CD4-positive, alpha-beta memory T cell (primary cell): Measurements from ENCODE around the gene ARID3B. TPM values are rescaled to one million over a fixed set of nuclear protein-coding genes. Genes with fewer than 3 reads are reported as not detected.

Experiments used
- CTCF ChIA-PET: fragments of 350-600 bp; sonication (Branson Sonifier 250); formaldehyde crosslinking; loops from one replicate; lab custom pipeline; 2021; ENCODE audit warnings: inconsistent platforms; ENCODE audit not compliant: partially characterized antibody; lab: Charles Lee
- POLR2A ChIA-PET: fragments of 350-600 bp; sonication (Branson Sonifier 250); formaldehyde crosslinking; loops from one replicate; lab custom pipeline; 2021; ENCODE audit not compliant: partially characterized antibody; lab: Charles Lee
- DNase-seq, 5 donors: peaks; one replicate each; pipeline versions ENCODE4 v3.0.0 to v3.0.0-alpha.2; 2020 to 2022; ENCODE audit warnings: mixed read lengths in 1 of 5
- H3K27ac ChIP-seq: one replicate; pipeline ENCODE4 v1.7.0; 2013; ENCODE audit warnings: low read depth, low read length
- H3K27me3 ChIP-seq: 2 replicates; pipeline ENCODE4 v1.7.0; 2013; ENCODE audit warnings: mild to moderate bottlenecking, low read length, moderate library complexity; ENCODE audit not compliant: insufficient read depth
- H3K36me3 ChIP-seq: 2 replicates; pipeline ENCODE4 v1.7.0; 2013; ENCODE audit warnings: mild to moderate bottlenecking, low read length, moderate library complexity; ENCODE audit not compliant: insufficient read depth
- H3K4me1 ChIP-seq: 2 replicates; pipeline ENCODE4 v1.7.0; 2013; ENCODE audit warnings: mild to moderate bottlenecking, low read length, moderate library complexity; ENCODE audit not compliant: insufficient read depth
- H3K4me3 ChIP-seq, 2 donors: one replicate each; pipeline ENCODE4 v1.7.0; 2013; ENCODE audit warnings: low read length in 2 of 2, mild to moderate bottlenecking in 1 of 2
- H3K9me3 ChIP-seq, 2 donors: one replicate each; pipeline ENCODE4 v1.7.0; 2013; ENCODE audit warnings: low read length in 2 of 2, control low read depth in 1 of 2; ENCODE audit not compliant: control insufficient read depth in 1 of 2
- H3K27ac Mint-ChIP-seq, 7 donors: one replicate each; pipeline ENCODE4 v1.8.0; 2020 to 2021; ENCODE audit warnings: mixed read lengths in 7 of 7, mild to moderate bottlenecking in 6 of 7, inconsistent platforms in 3 of 7, moderate library complexity in 3 of 7
- H3K27me3 Mint-ChIP-seq, 2 donors: one replicate each; pipeline ENCODE4 v1.8.0; 2020 to 2021; ENCODE audit warnings: mixed read lengths in 2 of 2
- H3K36me3 Mint-ChIP-seq, 2 donors: one replicate each; pipeline ENCODE4 v1.8.0; 2020 to 2021; ENCODE audit warnings: mixed read lengths in 2 of 2, inconsistent platforms in 1 of 2, mild to moderate bottlenecking in 1 of 2
- H3K4me1 Mint-ChIP-seq, 4 donors: one replicate each; pipeline ENCODE4 v1.8.0; 2020 to 2021; ENCODE audit warnings: mixed read lengths in 4 of 4, mild to moderate bottlenecking in 1 of 4
- H3K4me3 Mint-ChIP-seq, 8 donors: one replicate each; pipeline ENCODE4 v1.8.0; 2020 to 2021; ENCODE audit warnings: mixed read lengths in 8 of 8, mild to moderate bottlenecking in 7 of 8, moderate library complexity in 6 of 8, inconsistent platforms in 3 of 8
- H3K9me3 Mint-ChIP-seq, 8 donors: one replicate each; pipeline ENCODE4 v1.8.0; 2020 to 2021; ENCODE audit warnings: mixed read lengths in 8 of 8, mild to moderate bottlenecking in 5 of 8, inconsistent platforms in 3 of 8, moderate library complexity in 1 of 8
- intact Hi-C: fragments of 100-400 bp; cut with micrococcal nuclease; formaldehyde crosslinking; loops from one replicate; pipeline ENCODE4 v1.15.1; 2023
- polyA plus RNA-seq, 2 donors: library from polyadenylated mRNA; unstranded; fragments of 300-500 nt; fragmentation: Illumina TruSeq; gene quantifications; one replicate each; pipeline ENCODE4 v1.2.3, GENCODE V29; 2021
- total RNA-seq, 2 experiments: library from RNA; stranded (reverse); gene quantifications; one replicate each; pipeline ENCODE4 v1.2.3, GENCODE V29; 2021

The ARID3B gene
- total and polyA plus RNA-seq, 4 experiments from 2014 or later = 4.1 to 32.9 (median 24.5) TPM

DNA sequence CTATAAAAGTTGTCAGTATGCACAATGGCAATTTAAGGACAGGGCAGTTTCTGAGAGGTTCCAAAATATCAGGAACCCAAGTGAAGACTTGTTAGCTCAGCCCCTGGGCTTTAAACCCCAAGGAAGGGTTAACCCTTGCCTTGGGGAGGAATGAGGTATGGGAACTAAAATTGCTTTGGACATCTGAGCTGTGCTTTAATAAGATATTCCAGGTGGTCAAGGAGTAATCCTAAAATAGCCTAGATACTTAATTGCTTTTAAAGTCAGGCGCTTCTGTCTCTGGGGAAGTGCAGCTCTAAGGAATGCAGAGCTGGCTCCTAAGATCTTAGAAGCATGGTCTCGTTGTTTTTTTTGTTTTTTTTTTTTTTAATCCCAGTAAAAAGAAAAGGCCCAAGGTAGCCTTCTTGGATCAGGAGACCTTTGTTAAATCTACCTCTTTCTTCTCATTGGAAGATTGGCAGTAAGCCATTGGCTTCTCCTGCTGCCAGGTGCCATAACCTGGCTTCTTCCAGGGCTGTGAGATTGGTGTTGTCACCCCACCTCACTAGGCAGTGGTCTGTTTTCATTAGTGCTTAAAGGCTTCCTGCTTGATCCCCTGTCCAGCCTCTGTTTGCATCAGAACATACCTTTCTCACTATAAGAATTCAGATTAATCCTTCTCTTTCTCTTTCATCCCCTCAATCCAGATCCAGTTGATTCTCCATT lies 24.5 kb downstream of the ARID3B start:
- no peak overlapping the region for H3K4me3 ChIP-seq
- peaks cover 30 to 46% (median 38%) of the 10 kb centered on the region in 4 donors for H3K4me1 Mint-ChIP-seq
- no peak overlapping the region for H3K27ac Mint-ChIP-seq
- H3K36me3 Mint-ChIP-seq = peaks cover 40 to 57% of the 10 kb centered on the region in 2 donors
- DNase-seq = no peak
- H3K9me3 Mint-ChIP-seq = no peaks in the 10 kb centered on the region
- intact Hi-C loops = no loop called here
- no peaks in the 10 kb centered on the region for H3K4me1 ChIP-seq
- CTCF ChIA-PET = no interaction called here
- H3K9me3 ChIP-seq = no peaks in the 10 kb centered on the region
- no peaks in the 10 kb centered on the region for H3K27me3 Mint-ChIP-seq
- peaks cover 12% of the 10 kb centered on the region for H3K36me3 ChIP-seq
- no peaks in the 10 kb centered on the region for H3K27me3 ChIP-seq
- H3K4me3 Mint-ChIP-seq = no peak overlapping the region
- H3K27ac ChIP-seq = no peak overlapping the region
- POLR2A ChIA-PET = no interaction called here

DNA sequence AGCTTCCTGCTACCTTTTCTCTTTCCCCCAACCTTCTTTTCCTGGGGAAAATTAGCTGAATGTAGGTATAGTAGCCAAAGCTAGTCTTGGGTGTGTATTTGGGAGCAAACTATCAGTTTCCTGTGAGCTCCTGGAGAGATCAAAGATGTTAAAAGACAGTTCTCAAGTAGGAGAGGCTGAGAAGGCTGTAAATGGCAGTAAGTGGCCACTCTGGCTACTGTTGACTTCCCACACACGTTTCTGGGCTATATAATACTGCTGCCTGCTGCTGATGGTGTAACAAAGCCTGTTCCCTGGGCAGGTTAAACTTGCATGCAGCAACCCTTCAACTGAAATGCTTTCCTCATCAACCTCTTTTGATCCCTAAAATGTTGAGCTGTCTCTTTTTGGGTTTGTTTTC lies 27.6 kb downstream of the ARID3B start:
- no peaks in the 10 kb centered on the region for H3K9me3 ChIP-seq
- H3K36me3 ChIP-seq = peaks cover 37% of the 10 kb centered on the region
- CTCF ChIA-PET = interaction anchor here (1.3 kb wide), 1 partner anchor 11 kb away, joined by 3 read pairs; no protein-coding TSS in a partner anchor
- no peak for DNase-seq
- POLR2A ChIA-PET = no interaction called here
- Mint-ChIP-seq H3K4me3 (no peak overlapping the region), H3K27me3 (no peaks in the 10 kb centered on the region), H3K4me1 (peaks cover 18 to 35% (median 26%) of the 10 kb centered on the region in 4 donors), H3K27ac (peak overlapping the region in 2 of 7 donors; percentile 64 to 83), H3K9me3 (no peaks in the 10 kb centered on the region), H3K36me3 (peaks cover 43 to 64% of the 10 kb centered on the region in 2 donors)
- no peaks in the 10 kb centered on the region for H3K27me3 ChIP-seq
- H3K4me3 ChIP-seq = no peak overlapping the region
- no peaks in the 10 kb centered on the region for H3K4me1 ChIP-seq
- no peak overlapping the region for H3K27ac ChIP-seq
- intact Hi-C loops = no loop called here

DNA sequence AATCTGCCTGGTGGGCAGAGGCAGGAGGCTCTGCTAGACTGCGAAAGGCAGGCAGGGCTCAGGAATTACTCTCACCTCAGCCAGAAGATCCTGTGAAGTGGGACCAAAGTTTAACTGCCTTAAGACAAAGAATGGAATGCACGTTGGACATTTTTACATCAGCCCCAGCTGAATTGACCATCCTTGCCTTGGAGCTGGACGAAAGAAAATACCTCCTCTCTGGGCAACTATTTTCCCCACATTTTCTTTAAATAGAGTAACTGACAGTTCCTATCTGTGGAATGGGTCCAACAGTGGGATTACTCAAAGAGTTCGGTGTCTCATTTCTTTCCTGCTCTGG lies 28.7 kb downstream of the ARID3B start:
- Histone ChIP-seq H3K4me1 (no peaks in the 10 kb centered on the region), H3K36me3 (peaks cover 47% of the 10 kb centered on the region), H3K27ac (no peak overlapping the region), H3K9me3 (no peaks in the 10 kb centered on the region), H3K4me3 (no peak overlapping the region), H3K27me3 (no peaks in the 10 kb centered on the region)
- no peak for DNase-seq
- no peak overlapping the region for H3K27ac Mint-ChIP-seq
- CTCF ChIA-PET = no interaction called here
- H3K4me3 Mint-ChIP-seq = no peak overlapping the region
- no peaks in the 10 kb centered on the region for H3K27me3 Mint-ChIP-seq
- POLR2A ChIA-PET = no interaction called here
- H3K4me1 Mint-ChIP-seq = peaks cover 13 to 26% (median 23%) of the 10 kb centered on the region in 4 donors
- peaks cover 44 to 66% of the 10 kb centered on the region in 2 donors for H3K36me3 Mint-ChIP-seq
- intact Hi-C loops = no loop called here
- no peaks in the 10 kb centered on the region for H3K9me3 Mint-ChIP-seq

DNA sequence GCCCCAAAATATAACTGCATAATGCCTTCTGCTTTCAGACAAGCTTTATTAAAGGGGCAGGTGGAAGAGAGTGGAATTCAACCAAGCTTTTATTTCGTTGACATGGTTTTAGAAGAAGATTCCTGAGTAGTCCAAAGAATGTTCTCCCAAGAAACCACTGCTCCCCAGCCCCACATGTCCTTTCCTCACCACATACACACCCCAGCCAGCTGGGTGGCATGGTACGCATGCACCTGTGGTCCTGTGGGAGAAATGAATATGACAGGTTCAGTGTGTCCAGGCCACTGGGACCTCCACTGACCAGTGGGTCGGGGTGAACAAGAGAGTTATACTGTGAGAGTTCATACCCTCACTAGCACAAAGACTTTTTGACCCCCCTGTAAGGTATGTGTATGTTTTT lies 30.2 kb downstream of the ARID3B start:
- Mint-ChIP-seq H3K36me3 (peaks cover 40 to 76% of the 10 kb centered on the region in 2 donors), H3K27me3 (no peaks in the 10 kb centered on the region), H3K9me3 (no peaks in the 10 kb centered on the region), H3K4me3 (no peak overlapping the region), H3K4me1 (peaks cover 9 to 19% (median 19%) of the 10 kb centered on the region in 4 donors), H3K27ac (no peak overlapping the region)
- no peaks in the 10 kb centered on the region for H3K27me3 ChIP-seq
- CTCF ChIA-PET = no interaction called here
- H3K27ac ChIP-seq = no peak overlapping the region
- H3K36me3 ChIP-seq = peaks cover 54% of the 10 kb centered on the region
- intact Hi-C loops = no loop called here
- H3K4me1 ChIP-seq = no peaks in the 10 kb centered on the region
- POLR2A ChIA-PET = interaction anchor here (1.3 kb wide), 1 partner anchor 25 kb away, joined by 4 read pairs; no protein-coding TSS in a partner anchor
- H3K9me3 ChIP-seq = no peaks in the 10 kb centered on the region
- no peak overlapping the region for H3K4me3 ChIP-seq
- DNase-seq = no peak

DNA sequence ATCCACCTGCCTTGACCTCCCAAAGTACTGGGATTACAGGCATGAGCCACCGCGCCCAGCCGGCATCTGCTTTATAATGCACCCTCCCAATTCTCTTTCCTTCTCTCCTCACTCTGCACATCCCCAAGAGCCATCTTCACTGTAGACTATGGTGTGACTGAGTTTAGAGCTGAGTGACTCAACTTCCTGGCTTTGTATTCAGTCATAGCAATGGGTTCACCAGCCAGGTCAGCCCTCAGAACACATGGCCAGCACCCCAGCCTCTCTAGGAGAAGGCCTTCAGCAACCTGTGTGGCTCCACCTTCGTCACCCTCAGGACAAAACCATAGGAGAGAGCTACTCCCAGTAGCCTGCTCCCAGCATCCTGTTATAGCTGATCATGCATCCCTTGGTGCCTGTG lies 33.0 kb downstream of the ARID3B start:
- Histone ChIP-seq H3K27me3 (no peaks in the 10 kb centered on the region), H3K36me3 (peaks cover 69% of the 10 kb centered on the region), H3K4me1 (no peaks in the 10 kb centered on the region), H3K4me3 (no peak overlapping the region), H3K9me3 (no peaks in the 10 kb centered on the region), H3K27ac (no peak overlapping the region)
- ChIA-PET POLR2A (no interaction called here), CTCF (interaction anchor here (0.9 kb wide), 1 partner anchor 58 kb away, joined by 3 read pairs; no protein-coding TSS in a partner anchor)
- Mint-ChIP-seq H3K36me3 (peaks cover 28 to 68% of the 10 kb centered on the region in 2 donors), H3K4me3 (no peak overlapping the region), H3K9me3 (no peaks in the 10 kb centered on the region), H3K27me3 (no peaks in the 10 kb centered on the region), H3K4me1 (peaks cover 0 to 8% (median 2%) of the 10 kb centered on the region in 4 donors), H3K27ac (peak overlapping the region in 3 of 7 donors; percentile 39 to 87 (median 57))
- intact Hi-C loops = no loop called here
- DNase-seq = no peak

DNA sequence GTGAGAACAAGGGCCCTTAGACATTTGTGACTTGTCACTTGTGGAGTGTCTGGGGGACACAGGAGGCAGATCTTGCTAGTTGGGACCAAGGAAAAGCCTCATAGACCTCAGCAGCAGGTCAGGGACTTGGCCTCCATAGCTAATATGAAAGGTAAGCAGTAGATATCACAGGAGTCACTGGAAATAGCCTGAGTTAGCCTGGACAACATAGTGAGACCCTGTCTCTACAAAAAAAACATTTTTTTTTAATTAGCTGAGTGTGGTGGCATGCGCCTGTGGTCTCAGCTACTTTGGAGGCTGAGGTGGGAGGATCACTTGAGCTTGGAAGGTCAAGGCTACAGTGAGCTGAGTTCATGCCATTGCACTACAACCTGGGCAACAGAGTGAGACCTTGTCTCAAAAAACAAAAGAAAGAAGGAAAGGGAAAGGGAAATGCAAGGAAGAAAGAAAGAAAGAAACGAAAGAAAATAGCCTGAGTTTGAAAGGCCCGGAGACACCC lies 37.5 kb downstream of the ARID3B start:
- Mint-ChIP-seq H3K36me3 (peaks cover 19 to 66% of the 10 kb centered on the region in 2 donors), H3K9me3 (no peaks in the 10 kb centered on the region), H3K27ac (no peak overlapping the region), H3K4me3 (peak overlapping the region in 1 of 8 donors; percentile 42), H3K4me1 (peaks cover 0 to 8% (median 1%) of the 10 kb centered on the region in 4 donors), H3K27me3 (no peaks in the 10 kb centered on the region)
- POLR2A ChIA-PET = no interaction called here
- H3K9me3 ChIP-seq = no peaks in the 10 kb centered on the region
- peaks cover 42% of the 10 kb centered on the region for H3K36me3 ChIP-seq
- no peaks in the 10 kb centered on the region for H3K27me3 ChIP-seq
- CTCF ChIA-PET = no interaction called here
- DNase-seq = no peak
- intact Hi-C loops = no loop called here
- no peaks in the 10 kb centered on the region for H3K4me1 ChIP-seq
- H3K4me3 ChIP-seq = no peak overlapping the region
- no peak overlapping the region for H3K27ac ChIP-seq

DNA sequence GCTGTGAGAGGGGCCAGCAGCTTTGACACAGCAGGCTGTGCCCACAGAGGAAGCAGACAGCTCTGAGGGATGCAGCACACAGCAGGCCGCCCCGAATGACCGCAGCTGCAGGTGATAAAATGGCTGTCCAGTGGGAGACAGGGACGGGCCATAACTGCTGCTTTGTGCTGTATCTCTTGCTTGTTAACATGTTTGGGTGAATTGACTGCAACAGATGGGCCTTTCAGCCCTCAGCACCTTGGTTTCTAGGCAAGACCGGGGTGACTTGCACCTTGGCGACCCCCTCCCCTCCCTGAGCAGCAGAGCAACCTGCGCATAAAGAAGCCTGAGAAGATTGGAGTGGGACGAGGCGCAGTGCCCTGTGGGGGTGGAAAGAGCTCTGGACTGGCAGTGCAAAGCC lies 38.0 kb downstream of the ARID3B start:
- no peak for DNase-seq
- H3K36me3 Mint-ChIP-seq = peaks cover 21 to 64% of the 10 kb centered on the region in 2 donors

More for the DNA sequence above, 38.0 kb downstream of the ARID3B start:
- CTCF ChIA-PET = no interaction called here
- peaks cover 0 to 8% (median 1%) of the 10 kb centered on the region in 4 donors for H3K4me1 Mint-ChIP-seq
- no peak overlapping the region for H3K4me3 ChIP-seq
- no peaks in the 10 kb centered on the region for H3K9me3 ChIP-seq
- H3K27ac ChIP-seq = no peak overlapping the region
- POLR2A ChIA-PET = no interaction called here
- peaks cover 37% of the 10 kb centered on the region for H3K36me3 ChIP-seq
- intact Hi-C loops = no loop called here
- no peaks in the 10 kb centered on the region for H3K4me1 ChIP-seq
- no peak overlapping the region for H3K27ac Mint-ChIP-seq
- H3K4me3 Mint-ChIP-seq = no peak overlapping the region
- no peaks in the 10 kb centered on the region for H3K27me3 ChIP-seq
- no peaks in the 10 kb centered on the region for H3K9me3 Mint-ChIP-seq
- no peaks in the 10 kb centered on the region for H3K27me3 Mint-ChIP-seq
